Activated CD4-positive, alpha-beta T cell treated with anti-CD3 and anti-CD28 coated beads, Interleukin-2, amount 50 U/mL, for 48 hours (primary cell): ENCODE results near the gene NPEPPS.

Experiments
- DNase-seq, 2 experiments: peaks; one replicate each; pipeline ENCODE4 v3.0.0-alpha.2; 2020

NPEPPS gene

GRCh38 chr17:47669081-47669480 is 138.2 kb downstream of the NPEPPS start:
- DNase-seq: no peak

DNA sequence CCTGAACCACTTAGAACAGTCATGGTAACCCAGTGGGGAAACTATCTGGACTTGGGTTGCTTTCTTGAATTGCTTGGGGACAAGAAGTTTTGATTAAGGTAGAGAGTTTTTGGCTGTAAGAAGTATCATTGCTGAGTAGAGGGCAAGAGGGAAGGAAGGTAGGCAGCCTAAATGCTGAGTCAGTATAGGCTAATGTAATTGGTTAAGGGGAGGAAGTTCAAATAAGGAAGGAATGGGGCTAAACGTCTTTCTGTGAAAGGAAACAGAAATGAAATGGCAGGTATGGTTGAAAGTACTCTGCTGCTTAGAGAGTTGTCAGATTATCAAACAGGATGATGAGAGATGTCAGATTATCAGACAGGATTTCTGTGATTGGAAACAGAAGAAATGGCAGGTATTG is 139.2 kb downstream of the NPEPPS start:
- no peak for DNase-seq
